NCI-H187 (cell line): ENCODE data around the gene ITPKB.

ENCODE experiments used
- DNase-seq, 2 experiments: peaks; one replicate each; lab custom pipeline; 2025; lab: John Stamatoyannopoulos, UW

Gene ITPKB

DNA sequence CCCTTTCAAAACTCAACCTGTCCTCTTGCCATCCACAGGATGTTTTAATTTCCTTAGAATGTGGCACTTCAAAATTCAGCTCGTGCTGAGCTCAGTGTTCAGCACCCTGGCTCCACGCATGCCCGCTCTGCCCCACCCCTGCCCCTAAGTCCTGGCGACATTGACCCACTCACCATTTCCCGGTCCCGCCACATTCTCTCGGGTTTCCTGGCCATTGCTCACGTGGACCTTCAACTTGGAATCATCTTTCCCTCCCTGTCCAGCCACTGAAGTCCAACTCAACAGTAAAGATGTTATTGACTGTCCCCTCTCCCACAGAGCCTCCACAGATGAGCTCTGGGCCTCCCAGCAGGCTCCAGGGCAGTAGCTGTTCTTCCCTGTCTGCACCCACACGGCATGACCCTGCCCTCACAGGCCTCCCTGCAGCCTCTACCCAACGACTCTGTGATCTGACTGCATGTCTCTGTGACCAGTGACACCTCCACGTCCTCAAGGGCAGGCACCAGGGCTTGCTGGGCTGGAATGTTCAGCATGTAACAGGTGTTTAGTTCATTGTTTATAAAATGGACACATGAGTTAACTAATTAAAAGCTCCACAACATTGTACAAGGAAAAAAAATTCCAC is 53.8 kb downstream of the ITPKB start:
- DNase-seq = no peak

DNA sequence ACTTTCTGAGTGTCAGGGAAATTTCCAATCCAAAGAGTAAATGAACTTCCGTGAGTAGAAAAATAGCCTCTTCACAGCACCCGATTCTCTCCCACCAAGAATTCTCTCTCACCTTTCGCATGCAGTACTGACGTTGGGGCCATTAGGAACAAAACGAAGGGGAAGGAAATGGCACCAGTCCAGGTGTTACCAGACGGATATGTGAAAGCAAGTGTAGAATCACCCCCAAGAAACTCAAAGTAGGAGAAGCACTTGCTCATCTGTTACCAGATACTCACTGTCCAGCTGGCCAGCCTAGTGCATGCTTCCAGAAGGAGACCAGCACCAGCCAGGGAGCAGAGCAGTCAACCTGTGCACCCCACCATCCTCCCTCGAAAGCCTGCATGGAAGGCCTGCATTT is 55.1 kb downstream of the ITPKB start:
- DNase-seq = no peak

DNA sequence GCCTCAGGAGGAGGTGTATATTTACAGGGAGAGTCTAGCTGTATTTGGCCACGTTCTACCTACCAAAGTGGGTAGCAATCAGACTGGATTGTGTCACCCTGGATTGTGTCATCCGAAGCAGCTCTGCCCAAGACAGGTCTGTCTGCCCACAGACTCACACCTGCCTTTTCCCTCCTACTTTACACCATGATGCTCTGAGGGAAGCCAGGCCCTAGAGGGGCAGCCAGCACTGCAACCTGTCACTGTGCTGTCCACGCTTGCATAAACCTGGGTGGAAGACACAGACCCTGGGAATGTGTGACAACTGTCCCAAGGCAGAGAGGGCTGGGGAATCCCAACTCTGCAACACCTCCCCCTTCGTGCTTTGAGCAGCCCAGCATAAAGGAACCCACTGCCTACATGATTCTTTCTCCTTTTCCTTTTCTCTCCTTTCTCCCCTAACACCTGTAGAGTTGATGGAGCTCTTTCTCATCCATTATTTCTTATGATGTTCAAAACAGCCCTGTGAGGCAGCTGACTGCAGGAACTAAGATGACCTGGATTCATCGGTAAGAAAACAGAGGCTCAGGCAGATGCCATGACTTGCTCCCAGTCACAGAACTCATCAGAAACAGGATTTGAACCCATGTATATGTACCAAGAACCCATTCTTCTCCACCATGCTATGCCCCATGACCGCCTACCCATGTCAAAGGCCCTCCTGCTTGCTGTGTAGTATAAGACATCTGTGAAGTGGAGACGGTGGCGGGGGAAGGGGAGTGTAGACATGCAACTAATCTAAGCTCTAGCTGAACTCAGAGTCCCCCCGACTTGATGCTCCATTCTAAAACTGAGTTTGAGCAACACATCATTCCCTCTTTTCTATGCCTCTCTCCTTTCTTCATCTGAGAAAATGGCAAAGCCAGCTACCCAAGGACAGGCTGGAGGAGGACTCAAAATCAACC is 55.9 kb downstream of the ITPKB start:
- no peak for DNase-seq

DNA sequence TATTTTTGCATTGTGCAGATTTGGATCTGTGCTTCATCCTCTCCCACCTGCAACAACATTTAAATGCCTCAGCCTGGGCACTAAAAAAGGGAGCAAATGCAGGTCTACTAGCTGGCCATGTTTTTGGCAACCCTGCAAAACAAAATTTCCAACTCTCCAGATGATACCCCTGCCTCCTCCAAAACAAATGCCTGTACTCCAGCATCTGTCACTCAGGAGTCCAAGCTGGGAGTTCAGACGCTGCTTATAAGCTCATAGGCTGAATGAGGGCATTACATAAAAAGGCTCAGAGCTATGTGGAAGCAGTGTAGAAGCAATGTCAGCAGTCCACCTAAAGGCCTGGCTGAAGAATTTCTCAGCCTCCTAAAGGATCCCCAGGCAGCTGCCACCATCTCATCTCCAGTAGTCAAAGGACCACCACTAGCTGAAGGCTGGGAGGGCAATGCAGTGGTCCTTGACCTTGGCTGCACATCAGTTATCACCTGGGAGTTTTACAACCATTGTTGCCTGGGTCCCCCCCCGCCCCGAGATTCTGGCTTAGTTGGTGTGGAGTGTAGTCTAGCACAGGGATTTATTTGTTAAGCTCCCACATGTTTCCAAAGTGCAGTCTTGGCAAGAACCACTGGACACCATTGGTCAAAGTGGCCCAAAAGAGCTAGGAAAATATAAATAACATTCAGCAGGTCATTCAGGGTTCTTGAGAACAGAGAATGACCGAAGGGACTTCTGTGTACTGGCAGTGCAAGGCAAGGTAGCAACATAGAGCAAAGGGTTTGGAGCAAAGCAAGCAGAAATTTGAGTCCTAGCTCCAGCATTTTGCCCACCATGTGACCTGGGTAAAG is 57.2 kb downstream of the ITPKB start:
- no peak for DNase-seq

DNA sequence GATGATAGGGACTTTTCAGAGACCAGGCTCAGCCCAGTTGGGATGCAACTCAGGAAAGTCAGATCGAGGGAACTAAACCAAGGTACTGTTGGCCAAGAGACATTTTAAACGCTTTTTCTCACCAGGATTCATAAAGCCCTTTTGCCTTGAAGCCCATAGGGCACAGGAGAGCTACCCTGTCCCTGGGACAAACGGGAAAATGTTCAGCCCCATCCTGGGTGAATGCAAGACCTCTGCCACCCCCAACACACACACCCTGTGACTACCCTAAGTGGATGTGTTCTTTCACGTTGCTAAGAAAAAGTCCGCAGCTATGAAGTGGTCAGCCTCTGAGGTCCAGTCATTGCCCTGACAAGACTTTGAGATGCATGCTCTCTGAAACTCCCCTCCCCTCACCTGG is 58.4 kb downstream of the ITPKB start:
- DNase-seq = no peak

DNA sequence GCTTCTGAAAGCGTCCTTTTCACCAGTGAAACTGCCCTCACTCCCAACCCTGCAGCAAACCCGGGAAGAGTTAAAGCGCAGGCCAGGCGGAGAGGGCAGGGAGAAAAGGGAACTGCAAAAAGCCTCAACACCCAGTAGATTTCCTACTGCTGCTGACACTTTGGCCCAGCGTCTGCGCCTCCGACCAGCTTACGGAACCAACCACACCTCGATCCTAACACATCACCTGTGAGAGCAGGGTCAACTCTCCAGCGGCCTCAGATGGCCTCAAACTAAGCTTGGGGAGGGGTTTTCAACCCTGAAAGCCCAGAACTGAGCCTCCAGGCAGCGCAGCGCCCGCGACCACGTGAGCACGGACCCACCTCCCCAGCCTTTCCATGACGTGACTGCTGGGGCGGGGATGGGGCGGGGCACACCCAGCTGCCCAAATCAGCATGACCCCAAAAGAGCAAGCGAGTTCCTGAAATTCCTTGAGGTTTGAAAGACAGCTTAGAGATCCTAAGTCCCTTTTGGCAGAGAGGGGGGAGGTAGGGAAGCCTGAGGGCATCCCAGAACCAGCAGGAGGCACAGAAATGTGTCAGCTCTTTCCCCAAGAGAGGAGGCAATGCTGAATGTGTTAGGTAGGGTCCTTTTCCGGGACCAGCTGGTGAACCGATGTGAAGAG is 59.1 kb downstream of the ITPKB start:
- DNase-seq = no peak

DNA sequence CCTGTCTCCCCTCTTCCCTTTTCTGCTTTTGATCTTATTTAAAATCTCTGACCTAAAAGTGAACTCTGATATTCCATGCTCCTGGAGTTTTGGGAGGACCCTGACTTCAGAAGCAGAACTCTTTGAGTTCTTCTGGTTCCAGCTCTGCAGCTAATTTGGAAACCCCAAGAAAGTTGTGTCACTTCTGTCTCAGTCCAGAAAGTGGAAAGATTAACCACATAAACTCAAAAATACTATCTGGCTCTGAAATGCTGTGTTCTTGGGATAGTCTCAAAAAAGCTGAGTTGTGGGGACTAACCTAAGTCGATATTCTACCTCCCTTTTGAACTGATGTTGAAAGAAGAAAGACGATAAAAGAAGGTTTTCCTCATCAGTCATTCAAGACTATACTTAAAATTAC is 59.8 kb downstream of the ITPKB start:
- no peak for DNase-seq

DNA sequence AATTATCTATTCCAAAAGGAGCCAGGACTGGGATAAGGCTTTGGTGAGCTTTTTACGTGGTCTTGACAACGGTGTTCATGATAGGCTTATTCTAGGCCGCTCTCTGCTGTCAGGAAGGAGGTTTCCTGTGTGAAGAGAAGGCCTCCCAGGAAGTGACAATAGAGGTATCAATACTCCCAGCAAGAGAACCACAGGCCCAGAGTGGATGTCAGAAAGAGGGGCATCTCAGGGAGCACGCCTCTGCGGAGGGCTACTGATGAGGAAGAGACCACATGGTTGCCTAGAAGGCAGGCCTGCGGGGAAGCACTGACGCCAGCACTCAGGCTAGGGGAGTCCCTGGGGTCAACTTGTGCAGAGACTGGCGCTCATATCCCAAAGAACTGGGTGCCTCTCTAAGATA is 60.4 kb downstream of the ITPKB start:
- DNase-seq = no peak

DNA sequence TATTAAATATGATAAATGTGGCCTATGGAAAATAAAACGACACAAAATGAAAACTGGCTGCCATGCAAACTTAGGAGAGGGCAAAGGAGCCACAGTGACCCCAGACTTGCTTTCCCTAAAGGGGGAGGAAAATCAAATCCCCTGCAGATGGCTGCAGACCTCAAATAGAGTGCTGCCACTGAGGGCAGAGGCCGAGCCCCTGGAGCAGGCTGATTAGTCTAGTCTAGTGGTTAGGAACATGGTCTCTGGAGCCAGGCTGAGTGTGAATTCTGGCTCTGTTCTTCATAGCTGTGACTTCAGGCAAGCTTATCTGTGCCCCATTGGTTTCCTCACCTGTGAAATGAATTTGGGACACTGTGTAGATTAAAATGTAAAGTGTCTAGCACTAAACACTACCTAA is 60.8 kb downstream of the ITPKB start:
- no peak for DNase-seq

DNA sequence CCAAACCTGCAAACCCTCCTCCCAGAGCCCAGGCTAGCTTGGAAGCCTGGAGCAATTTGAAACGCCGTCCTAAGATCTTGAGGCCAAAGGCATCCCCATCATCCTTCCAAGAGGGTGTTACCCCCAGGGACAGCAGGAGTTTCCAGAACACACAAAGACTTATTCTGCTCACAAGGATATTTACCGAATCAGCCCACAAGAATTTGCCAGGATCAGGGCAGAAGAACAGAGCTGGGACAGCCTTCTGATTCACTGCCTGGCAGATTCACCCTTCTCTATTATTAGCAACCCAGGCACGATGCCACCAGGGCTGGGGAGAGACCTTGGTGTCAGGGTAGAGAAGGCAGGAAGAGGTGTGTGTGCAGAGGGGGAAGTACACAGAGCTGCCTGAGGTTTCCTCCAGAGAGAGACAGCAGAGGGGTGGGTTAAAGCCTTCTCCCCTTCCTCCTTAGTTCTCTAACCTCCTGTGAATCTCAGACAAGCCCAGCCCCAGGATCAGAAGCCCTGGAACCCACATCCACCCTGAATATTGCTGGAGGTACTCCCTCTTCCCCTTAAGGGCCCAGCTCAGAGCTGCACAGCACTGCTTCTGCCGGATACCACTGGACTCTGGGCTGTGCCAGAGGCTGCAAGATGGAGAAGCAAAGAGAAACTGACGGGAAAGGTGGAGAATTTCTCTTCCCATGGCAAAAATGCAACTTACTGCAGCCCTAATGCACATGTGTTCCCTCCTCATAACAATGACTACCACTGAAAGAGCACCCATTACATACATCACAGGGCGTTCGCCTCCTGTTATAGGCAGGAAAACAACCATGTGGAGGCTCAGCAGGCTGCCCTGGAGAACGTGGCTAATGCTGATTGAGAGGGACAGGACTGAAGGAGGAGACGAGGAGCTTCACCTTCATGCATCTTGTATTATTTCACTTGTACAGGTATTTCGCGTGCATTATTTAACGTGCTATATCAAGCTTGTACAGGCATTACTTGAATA is 61.8 kb downstream of the ITPKB start:
- DNase-seq = no peak

DNA sequence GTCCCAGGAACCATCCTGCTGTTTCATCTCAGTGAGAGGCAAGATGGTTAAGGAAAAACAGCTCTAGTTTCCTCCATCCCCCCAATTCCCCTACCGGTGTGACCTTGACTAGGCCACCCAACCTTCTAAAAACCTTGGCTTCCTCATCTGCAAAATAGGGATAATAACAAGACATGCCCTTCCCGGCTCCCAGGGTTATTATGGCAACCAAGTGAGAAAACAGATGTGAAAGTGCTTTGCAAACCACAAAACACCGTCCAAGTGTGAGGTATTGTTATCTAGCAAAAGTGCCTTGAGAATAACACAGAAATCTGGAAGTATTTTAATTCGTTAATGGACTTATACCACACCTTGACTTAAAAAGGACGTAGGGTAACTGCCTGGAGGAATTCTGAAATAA is 62.7 kb downstream of the ITPKB start:
- DNase-seq = no peak

DNA sequence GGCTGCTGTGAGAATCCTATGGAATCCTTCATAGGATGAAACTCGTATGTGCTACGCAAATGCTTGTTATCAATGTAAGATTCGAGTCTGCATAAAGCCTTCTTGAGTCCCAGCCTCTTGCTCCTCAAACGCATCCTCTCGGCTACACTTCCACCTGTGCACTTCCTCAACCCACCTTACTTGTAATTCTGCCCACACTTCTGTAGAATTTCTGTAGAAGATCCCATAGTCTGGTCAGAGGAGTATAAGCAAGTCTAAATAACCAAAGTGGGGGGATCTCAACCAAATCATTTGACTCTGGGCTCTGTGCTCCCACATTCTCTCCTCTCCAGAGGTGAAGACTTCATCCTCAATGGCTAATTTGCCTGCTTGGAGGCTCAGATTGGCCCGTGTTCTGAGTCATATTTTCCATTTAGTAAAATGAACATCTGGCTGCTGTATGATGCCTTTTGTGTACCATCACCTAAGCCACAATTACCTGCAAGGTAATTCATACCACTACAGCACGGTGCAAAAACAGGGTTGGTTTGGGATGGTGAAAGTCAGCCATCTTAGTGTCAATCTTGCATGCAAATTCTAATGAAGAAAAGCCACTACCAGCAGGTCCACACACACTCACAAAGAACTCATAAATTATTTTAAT is 63.2 kb downstream of the ITPKB start:
- DNase-seq = no peak

DNA sequence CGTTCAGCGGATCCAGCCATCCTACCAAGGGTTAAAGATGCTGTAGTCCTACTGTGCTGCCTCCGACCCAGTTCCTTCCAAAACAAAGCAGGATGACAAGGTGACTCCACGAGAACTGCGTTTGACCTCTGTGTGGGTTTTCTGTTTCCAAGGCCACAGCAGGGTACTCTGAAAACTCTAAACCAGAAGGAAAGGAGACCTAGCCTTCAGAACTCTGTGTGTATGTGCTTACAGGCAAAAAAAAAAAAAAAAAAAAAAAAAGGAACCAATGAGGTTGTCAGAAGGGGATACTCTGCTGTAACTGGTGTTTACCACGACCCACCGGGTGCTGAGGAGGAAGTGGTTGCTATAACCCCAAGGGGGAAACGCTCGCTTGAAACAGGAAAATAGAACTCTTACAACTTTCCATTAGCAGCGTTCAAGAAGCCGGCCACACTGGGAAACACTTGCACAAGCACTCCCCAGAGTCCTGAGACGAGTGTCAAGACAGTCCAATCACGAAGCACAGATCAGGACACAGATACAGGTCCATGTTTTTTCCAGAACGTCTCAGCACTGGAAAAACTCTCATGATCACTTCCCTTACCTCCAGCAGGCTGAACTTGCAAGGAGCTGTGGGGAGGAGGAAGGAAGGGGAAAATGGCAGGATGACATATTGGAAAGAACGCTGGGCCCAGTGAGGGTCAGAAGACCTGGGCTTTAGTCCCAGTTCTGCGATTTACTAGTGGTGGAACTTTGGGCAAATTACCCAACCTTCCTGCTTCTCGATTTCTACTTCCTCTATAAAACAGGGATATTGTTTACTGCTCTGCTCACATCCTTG is 64.0 kb downstream of the ITPKB start:
- no peak for DNase-seq

DNA sequence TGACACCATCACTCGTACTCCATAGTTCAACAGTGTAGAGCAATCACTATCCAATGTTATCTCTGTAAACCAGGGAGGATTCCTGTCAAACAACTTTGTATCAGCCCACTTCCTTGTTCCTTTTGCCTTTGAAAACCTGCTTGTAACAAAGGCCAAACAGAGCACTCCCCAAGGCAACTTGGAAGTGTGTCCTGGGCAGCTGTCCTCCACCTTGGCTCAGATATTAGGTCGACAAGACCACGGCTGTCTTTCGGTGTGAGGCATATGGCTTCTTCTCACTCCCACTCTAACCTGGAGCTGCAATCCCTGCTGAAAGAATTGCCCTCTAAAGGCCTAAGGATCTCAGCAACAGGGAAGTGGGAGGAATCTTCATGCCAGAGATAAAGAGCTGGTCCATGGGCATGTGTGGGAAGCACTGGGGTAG is 66.7 kb downstream of the ITPKB start:
- no peak for DNase-seq

DNA sequence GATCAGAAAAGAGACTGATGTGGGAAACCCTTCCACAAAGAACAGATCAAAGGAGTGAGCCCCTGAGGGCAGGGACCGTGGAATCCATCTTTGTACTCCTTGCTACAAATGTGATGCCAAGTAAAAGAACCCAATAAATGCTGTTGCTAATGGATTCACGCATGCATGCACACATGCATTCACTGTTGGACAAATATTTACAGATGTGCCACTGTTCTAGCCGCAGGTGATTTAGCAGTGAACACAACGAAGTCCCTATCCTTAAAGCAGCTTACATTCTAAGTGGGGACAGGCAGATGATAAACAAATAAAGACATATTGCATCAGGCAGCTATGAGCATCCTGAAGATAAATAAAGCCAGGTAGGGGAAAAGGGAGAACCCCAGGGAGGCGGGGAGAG is 67.8 kb downstream of the ITPKB start:
- no peak for DNase-seq

DNA sequence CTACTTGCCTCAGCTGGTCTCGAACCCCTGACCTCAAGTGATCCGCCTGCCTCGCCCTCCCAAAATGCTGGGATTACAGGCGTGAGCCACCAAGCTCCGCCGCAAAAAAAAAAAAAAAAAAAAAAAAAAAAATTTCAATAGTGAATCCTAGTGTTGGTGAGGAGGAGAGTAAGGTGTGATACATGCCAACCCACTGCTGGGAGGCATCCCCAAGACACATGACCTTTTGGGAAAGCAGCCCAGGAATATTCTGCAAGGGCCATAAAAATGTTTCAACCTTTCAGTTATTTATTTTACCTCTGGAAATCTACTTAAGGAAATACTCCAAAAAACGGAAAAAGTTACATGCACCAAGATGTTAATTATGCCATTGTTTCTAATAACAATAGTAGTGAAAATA is 69.0 kb downstream of the ITPKB start:
- no peak for DNase-seq

DNA sequence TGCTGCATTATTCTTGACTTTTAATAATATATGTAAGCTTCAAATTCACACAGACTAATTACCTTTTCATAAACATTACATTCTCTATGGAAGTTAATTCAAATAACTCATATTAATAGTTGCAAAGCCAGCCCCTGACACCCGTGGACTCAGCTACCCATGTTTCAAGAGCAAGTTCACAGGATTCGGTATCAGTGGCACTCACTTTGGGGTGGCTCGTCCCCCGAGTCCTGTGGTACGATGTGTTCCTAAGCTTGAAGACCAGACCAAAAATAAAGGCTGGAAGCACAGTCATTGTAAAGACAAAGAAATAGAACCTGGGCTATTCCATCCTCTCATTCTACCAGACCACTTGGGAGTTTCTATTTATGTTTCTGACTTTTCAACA is 70.9 kb downstream of the ITPKB start:
- DNase-seq = no peak

DNA sequence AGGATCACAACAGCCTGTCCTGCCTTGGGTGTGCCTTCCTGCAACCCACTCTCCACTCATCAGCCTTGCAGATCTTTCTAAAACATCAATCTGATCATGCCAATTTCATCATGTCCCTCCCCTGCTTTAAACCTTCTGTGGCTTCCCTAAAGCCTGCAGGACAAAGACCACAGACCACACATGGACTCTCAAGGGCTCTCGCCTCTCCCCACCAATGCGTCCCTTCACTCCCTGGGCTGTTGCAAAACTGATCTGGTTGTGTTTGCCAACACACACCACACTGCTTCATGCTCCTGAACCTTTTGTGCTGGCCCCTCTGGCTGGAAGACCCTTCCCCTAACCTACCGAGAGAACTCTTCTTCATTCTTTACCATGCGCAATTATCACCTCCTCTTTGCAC is 72.4 kb downstream of the ITPKB start:
- DNase-seq = no peak

DNA sequence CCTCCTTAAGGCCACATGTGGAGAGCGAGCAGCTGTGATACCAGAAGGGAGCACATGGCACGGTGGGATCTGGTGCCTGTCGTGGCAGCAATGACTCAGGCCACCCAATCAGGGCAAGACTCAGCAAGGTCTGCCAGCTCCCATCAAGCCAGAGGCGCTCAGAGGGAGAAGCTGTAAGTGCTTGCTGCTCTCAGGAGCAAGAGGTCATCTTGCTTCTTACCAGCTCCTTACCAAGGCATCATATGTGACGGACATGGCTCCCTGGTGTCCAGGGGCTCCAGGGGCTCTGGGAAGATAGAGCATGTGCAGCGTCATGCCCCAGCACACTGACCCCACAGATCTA is 72.9 kb downstream of the ITPKB start:
- no peak for DNase-seq
